HG02981 (cell line): ENCODE measurements around the gene TRPC4AP.

Source experiments
- ATAC-seq: cut with Tn5 transposase; IDR thresholded peaks from one replicate; pipeline ENCODE4 v1.9.1; 2021; ENCODE audit warnings: mild to moderate bottlenecking, moderate library complexity; ENCODE audit not compliant: unreplicated experiment

The TRPC4AP gene

GRCh38 chr20:35004051-35004725 is 88.4 kb downstream of the TRPC4AP start:
- ATAC-seq = no peak

DNA sequence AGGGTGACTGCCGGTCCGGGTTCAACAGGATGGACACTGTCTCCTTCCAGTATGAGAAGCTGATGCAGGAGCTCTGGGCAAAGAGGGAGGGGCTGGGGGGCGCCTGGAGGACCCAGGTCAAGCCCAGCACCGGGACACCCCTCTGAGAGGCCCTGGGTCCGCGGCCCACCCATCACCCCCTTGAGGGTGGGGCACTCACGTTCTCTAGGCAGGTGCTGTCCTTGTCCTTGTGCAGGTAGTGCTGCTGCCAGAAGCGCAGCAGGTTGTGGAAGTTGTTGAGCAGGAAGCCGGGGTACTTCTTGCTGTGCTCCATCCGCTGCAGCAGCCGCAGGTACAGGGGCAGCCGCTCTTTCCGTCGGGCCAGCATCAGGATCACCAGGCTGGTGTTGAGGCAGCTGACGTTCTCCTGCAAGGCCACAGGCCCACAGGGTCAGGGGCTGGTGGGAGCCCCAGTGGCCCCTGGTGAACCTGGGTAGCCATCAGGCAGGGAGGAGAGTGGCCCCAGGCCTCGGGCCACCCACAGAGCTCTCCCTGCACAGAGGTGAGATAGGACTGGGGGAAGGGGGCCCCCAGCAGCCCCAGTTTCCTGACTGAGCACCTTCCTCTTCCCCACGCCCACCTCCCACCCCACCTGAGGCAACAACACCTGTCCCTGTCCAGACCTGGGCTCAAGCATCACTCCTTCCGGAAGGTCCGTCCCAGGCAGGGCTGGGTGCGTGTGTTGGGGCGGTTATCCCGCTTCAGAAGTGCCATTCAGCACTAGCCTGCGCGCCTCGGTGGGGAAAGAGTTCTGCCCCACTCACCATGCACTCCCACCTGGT is 89.2 kb downstream of the TRPC4AP start:
- no peak for ATAC-seq

DNA sequence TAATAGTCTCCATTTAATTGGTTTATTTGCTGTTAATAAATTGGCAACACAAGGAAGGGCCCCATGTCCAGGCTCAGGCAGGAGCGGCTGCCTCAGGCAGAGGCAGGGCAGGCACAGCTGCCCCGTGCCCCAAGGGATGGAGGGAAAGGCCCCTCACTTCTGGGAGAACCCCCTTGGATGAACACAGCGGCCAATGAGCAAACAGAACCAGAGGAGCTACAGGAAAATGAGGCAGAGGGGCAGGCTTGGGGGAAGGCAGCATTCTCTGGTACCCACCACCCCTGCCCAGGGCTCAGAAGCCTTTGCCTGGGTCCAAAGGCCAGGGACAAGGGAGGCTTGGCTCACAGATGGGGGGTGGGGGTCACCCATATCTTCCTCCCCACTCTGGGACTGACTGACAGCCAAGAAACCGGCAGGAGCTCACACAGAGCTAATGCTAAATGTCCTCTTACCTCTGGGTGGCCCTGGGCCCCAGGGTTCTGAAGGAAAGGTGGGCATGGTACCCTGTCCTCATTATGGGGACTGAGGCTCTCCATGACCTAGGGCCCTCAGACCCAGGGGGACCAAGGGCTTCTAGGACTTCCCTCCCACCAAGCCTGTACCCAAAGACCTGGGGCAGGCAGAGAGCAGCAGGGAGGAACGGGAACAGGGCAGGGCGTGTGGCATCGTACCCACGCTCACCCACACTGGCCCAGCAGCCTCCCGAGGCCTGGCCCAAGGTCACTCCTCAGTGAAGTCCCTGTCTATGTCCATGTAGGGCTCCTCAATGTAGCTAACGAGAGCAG is 90.0 kb downstream of the TRPC4AP start:
- no peak for ATAC-seq

DNA sequence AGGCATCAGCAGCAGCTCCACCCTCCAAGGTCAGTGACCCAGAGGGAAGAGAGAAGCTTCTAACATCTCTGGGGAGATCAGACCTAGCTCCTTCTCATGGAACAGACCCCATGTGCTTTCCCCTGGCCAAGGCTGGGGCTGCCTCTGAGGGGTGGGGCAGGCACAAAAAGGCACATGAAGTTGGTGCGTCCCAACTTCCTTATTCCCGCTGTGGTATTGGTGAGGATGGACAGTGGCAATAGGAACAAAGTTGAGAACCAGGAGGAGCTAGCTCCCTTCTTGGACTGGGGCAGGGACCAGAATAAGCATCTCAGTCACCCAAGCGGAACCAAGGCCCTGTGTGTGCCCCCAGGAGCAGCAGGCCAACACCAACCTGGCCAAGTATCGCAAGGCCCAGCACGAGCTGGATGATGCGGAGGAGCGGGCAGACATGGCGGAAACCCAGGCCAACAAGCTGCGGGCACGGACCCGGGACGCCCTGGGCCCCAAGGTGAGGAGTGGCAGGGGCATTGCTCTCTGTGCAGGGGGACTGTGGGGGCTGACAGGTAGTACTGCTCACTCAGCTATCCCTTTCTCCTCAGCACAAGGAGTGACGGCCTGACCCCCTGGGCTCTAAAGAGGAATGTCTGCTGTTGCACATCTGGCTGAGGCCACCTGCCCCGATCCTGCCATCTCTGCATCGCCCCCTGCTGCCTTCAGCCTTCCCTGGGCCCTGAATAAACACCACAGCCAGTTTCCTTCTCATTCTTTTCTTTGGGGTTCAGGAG is 90.8 kb downstream of the TRPC4AP start:
- ATAC-seq = no peak

GRCh38 chr20:35000922-35001595 is 91.5 kb downstream of the TRPC4AP start:
- ATAC-seq = no peak

DNA sequence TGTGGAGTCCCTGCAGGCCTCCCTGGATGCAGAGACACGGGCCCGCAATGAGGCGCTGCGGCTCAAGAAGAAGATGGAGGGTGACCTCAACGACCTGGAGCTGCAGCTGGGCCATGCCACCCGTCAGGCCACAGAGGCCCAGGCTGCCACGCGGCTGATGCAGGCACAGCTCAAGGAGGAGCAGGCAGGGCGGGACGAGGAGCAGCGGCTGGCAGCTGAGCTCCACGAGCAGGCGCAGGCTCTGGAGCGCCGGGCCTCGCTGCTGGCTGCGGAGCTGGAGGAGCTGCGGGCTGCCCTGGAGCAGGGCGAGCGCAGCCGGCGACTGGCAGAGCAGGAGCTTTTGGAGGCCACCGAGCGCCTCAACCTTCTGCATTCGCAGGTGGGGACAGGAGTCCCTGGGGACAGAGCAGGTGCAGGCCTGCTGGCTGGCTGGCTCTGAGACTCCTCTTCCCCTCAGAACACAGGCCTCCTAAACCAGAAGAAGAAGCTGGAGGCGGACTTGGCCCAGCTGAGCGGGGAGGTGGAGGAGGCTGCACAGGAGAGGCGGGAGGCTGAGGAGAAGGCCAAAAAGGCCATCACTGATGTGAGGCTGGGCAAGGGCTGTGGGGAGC is 92.2 kb downstream of the TRPC4AP start:
- ATAC-seq = no peak

DNA sequence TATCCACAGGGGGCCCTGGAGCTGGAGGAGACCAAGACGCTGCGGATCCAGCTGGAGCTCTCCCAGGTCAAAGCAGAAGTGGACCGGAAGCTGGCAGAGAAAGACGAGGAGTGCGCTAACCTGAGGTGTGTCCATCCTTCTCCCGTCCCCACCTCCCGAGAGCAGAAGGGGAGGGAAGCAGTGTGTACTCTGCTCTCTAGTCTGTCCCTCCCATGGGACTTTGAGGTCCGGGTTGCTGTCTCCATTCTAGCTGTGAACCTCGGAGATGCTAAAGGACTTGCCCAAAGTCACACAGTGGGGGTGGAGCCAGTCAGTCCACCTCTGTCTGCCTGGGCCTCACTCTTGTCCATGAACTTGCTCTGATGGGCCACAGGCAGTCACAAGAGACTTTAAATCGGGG is 92.8 kb downstream of the TRPC4AP start:
- no peak for ATAC-seq

DNA sequence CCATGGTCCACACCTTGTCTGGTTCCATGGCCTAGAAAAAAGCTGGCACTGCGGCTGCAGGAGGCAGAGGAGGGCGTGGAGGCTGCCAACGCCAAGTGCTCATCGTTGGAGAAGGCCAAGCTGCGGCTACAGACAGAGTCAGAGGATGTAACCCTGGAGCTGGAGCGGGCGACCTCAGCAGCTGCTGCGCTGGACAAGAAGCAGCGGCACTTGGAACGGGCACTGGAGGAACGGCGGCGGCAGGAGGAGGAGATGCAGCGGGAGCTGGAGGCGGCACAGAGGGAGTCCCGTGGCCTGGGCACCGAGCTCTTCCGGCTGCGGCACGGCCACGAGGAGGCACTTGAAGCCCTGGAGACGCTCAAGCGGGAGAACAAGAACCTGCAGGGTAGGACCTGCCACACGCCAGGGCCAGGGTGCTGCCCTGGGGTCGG is 93.6 kb downstream of the TRPC4AP start:
- ATAC-seq = no peak

DNA sequence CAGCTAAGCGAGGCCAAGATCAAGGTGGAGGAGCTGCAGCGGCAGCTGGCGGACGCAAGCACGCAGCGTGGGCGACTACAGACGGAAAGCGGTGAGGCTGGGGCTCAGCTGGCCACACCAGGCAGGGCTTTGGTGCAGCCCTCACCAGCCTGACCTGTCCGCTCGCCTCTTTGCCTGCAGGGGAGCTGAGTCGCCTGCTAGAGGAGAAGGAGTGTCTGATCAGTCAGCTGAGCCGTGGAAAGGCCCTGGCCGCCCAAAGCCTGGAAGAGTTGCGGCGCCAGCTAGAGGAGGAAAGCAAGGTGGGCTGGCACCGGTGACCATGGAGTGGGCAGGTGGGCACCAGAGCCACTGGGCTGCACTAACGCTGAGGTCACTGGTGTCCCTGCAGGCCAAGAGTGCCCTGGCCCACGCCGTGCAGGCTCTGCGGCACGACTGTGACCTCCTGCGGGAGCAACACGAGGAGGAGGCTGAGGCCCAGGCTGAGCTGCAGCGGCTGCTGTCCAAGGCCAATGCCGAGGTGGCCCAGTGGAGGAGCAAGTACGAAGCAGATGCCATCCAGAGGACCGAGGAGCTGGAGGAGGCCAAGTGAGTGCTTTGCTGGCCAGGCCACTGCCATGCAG is 94.2 kb downstream of the TRPC4AP start:
- ATAC-seq = no peak

DNA sequence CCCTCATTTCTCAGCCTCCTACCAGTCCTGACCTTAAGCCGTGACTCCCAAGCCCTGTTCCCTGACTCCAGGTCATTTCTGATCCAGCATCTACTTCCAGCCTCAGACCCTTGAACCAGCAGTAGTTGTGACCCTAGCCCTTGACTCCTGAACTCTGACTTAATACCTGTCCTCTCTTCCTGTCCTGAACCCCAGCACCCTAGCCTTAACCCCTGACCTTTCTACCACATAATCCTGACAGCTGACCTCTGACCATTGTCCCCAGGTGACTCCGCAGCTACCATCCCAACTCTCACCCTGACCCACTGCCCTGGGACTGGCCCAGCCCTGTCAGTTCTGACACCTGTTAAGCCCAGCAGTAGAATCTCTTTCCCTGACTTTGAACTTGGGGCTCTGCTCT is 94.8 kb downstream of the TRPC4AP start:
- ATAC-seq = no peak

DNA sequence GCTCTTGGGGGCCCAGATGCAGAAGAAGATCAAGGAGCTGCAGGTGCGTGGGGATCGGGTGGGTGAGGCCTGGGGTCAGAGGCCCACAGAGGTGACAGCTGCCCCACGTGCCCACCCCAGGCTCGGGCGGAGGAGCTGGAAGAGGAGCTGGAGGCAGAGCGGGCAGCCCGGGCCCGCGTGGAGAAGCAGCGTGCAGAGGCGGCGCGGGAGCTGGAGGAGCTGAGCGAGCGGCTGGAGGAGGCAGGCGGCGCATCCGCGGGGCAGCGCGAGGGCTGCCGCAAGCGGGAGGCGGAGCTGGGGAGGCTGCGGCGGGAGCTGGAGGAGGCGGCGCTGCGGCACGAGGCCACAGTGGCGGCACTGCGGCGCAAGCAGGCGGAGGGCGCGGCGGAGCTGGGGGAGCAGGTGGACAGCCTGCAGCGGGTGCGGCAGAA is 95.5 kb downstream of the TRPC4AP start:
- ATAC-seq = no peak

GRCh38 chr20:34996243-34997028 is 96.2 kb downstream of the TRPC4AP start:
- no peak for ATAC-seq

DNA sequence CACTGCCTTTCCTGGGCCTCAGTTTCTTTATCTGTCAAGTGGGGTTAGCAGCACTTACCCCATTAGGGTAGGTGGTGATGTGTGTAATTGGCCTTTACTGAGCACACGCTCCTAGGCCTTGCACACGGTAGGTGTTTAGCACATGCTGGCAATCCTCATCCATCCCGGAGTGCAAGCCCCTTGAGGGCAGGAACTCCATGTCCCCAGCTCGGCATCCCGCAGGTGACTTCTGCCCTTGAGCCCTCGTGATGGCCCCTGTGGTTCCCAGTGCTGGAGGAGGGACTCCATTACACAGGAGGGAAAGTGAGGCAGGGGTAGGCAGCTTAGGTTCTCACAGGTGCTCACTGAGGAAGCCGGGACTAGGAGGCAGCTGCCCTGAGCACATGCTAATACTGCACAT is 96.9 kb downstream of the TRPC4AP start:
- no peak for ATAC-seq

DNA sequence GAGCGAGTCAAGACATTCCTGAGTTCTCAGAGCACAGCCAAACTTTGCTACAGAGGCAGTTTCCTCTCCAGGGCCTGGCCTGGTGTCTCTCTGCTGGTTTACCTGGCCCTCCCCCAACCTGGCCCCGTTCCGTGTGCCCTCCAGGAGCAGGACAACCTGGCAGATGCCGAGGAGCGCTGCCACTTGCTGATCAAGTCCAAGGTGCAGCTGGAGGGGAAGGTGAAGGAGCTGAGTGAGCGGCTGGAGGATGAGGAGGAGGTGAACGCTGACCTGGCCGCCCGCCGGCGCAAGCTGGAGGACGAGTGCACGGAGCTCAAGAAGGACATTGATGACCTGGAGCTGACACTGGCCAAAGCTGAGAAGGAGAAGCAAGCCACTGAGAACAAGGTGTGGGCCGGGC is 97.4 kb downstream of the TRPC4AP start:
- ATAC-seq = no peak

- no peak for ATAC-seq
Measured at GRCh38 chr20:34994509-34995131, 98.0 kb downstream of the TRPC4AP start.

- no peak for ATAC-seq
Measured at GRCh38 chr20:34993941-34994508, 98.6 kb downstream of the TRPC4AP start.

DNA sequence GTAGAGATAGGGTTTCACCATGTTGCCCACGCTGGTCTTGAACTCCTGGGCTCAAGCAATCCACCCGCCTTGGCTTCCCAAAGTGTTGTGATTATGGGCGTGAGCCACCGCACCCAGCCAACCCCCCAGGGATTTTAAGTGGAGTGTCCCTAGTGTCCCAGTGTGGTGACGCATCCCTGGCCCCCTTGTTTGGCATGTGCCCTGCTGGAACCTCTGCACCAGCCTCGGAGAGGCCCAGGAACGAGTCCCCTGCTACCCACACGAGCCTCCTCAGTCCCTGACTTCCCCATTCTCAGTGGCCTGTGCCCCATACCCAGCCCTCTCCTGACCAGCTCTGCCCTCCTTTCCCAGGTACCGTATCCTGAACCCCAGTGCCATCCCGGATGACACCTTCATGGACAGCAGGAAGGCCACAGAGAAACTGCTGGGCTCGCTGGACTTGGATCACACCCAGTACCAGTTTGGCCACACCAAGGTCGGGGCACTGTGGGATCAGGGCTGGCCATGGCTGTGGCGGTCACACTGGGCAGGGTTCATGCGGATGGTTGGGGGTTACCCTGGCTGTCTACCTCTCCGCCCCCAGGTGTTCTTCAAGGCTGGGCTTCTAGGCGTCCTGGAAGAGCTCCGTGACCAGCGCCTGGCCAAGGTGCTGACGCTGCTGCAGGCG is 99.7 kb downstream of the TRPC4AP start:
- ATAC-seq = no peak
